ENCODE data around the gene CAMK1D. TPM values are rescaled to one million over a fixed set of nuclear protein-coding genes. Genes with fewer than 3 reads are reported as not detected.

CAMK1D gene
- total RNA-seq, 1 experiment from 2014 or later = 0.10 TPM

DNA sequence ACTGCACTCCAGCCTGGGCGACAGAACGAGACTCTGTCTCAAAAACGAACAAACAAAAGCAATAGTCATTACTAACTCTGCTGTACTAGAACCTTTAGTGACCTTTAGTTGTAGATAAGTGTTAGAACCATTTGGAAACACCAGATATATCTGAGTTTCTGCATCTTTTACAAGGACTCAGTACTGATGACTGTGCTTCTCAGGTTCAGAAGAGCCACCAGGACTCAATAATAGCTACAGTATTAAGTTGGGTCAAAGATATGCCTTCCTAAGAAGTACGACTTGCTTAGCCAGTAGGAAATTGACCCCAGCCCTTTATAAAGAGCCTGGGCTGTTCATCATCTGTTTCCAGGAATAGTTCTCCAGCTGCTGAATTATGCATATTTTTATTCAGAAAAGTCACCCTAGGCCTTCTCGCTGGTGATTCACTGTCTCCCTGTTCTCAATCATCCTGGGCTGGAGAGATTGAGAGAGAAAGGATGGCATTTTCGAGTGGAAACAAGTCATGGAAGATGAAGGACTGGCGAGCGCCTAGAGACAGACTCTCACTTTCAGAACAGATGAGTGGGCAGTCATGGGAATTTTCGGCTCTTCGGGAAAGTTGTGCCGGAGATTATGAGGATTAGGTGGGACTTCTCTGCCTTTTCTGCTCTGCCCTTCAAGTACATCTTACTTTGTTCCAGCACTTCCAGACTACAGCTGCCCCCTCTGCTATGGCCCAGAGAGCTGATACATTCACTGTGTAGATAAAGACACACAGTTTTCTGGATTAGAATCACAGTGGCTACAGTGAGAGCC lies 336.1 kb downstream of the CAMK1D start:
- no peak for DNase-seq (ENCODE audit: low spot score)
- in situ Hi-C loops (cut with HindIII; ENCODE audit: low sequenced_read_pairs) = no loop called here

DNA sequence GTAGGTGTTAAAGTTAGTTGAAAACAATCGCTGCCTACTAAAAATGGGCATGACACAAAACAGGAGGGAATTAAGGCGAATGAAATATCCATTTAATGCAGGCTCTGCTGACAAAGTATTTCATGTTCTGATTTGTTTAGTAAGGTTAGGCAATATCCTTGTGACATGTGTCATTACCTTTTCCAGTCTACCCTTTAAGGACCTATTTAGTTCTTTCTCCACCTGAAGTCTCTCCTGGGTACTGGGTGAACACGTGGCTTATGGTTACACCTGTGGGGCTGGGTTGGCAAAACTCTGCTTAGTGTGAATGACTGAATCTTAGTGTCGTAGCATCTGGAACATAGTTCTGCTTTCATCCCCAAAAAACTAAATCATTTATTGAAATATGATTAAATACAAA lies 338.6 kb downstream of the CAMK1D start:
- DNase-seq (ENCODE audit: low spot score) = no peak

DNA sequence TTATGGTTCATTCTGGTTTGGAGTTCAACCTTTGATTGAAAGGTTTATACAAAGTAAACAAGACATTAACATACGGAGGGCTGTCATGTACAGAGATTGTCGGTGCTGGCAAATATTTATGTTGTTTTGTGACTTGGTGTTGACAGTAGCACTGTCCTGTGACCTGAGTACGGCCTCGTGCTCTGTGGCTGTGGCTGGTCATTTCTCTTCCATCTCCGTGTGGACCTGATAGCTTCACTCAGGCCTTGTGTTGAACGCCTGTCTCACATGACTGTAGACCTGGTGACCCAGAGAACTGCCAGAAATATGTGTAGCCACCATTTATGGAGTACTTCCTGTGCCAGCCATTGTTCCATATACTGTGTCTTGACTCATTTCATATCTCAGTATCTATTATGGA lies 340.5 kb downstream of the CAMK1D start:
- DNase-seq (ENCODE audit: low spot score) = no peak
- in situ Hi-C loops (cut with HindIII; ENCODE audit: low sequenced_read_pairs) = no loop called here

More for the DNA sequence above, 338.6 kb downstream of the CAMK1D start:
- in situ Hi-C loops (cut with HindIII; ENCODE audit: low sequenced_read_pairs) = no loop called here

DNA sequence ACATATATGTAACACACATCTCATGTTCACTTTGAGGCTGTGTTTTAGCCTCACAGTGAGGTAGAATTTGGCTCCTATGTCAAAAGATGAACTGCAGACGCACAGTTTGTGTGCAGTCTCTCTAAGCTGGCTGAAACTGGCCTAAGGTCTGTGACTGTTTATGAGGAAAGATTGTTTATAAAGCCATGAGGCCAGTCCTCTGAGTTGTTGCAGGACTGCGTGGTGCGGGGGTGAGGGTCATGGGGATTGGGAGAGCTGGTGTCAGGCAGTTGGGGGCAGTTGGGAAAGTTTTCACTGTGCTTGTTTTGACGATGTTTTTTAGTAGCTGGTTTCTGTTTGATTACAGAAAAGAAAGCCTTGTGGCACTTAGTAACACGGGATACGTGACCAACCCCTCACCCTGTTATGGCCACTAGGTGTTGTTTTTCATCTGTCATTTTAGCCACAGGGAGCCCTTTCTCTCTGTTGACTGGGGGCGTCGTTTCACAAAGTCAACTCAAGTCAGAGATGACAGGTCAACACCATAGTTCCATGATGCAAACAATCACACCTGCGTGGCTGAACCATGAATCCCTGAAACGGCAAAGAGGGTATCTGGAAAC lies 341.3 kb downstream of the CAMK1D start:
- in situ Hi-C loops (cut with HindIII; ENCODE audit: low sequenced_read_pairs) = no loop called here
- no peak for DNase-seq (ENCODE audit: low spot score)

DNA sequence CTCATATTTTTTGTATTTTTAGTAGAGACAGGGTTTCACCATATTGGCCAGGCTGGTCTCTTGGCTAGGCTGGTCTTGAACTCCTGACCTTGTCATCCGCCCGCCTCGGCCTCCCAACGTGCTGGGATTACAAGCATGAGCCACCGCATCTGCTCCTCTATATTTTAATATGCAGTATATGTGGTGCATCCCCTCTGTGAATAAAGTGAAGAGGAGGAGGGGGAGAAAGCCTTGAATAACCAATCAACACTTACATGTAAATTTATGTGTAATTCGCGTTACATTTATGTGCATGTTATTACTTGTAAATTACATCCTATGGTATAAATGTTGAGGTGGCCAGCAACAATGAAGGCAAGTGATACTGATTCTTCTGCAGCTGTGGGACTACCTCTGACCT lies 342.2 kb downstream of the CAMK1D start:
- in situ Hi-C loops (cut with HindIII; ENCODE audit: low sequenced_read_pairs) = no loop called here
- DNase-seq (ENCODE audit: low spot score) = no peak

DNA sequence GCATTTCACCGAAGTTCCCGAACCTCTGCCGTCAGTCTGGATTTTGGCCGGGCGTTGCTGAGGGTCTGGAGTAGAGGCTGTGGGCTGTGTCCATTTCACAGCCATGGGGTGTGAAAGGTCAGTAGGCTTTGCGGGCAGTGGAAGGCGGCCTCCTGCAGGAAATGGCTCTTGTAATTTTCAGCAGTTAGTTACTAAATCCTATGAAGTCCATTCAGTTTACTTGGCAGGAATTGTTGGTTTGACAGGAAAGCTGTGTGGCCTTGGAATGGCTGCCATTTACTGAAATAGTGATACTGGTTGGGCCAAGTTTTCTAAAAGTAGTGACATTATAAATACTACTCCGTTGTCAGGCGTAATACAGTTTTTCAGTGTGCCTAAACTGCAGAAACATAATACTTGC lies 348.4 kb downstream of the CAMK1D start:
- in situ Hi-C loops (cut with HindIII; ENCODE audit: low sequenced_read_pairs) = no loop called here
- no peak for DNase-seq (ENCODE audit: low spot score)

DNA sequence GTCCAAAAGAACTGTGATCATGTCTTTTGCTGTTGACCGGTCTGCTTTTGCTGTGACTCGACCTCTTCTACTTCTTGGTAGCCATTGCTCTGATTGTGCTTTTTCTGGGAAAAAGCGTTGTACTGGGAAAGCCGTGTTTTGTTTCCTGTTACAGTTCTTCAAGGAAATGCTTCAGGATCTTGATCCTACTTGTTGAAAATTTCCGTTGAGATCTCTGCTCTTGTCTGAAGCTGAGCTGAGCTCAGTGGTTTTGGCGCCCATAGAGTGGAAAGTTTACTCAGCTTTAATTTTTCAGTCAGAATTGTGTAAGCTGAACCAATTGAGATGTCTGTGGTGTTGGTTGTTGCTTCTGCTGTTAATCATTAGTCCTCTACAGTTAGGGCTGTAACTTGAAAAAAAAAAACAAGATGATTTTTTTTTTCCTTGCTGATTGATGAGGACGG lies 349.9 kb downstream of the CAMK1D start:
- DNase-seq (ENCODE audit: low spot score) = no peak
- in situ Hi-C loops (cut with HindIII; ENCODE audit: low sequenced_read_pairs) = no loop called here

DNA sequence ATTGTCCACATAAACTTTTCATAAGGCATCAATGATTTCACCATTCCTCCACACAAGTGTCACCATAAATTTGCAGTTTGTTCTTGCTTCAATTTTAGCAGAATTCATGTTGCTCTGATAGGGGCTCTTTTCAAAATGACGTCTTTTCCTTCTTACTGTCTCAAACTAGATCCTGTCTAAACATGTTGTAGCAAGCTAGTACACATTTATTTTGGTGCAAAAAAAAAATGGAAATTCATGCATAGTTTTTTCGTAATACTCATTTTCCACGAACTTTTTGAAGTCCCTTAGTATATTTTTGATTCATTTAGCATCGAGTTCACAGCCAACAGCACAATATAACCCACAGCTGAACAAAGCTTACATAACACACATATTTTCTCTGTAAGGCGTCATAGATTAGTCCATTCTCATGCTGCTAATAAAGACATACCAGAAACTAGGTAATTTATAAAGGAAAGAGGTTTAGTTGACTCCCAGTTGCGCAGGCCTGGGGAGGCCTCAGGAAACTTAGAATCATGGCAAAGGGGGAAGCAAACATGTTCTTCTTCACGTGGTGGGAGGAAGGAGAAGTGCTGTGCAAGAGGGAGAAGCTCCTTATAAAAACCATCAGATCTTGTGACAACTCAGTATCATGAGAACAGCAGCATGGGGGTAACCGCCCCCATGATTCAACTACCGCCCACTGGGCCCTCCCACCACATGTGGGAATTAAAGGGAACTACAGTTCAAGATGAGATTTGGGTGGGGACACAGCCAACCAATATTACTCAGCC lies 350.6 kb downstream of the CAMK1D start:
- in situ Hi-C loops (cut with HindIII; ENCODE audit: low sequenced_read_pairs) = no loop called here
- DNase-seq (ENCODE audit: low spot score) = no peak

DNA sequence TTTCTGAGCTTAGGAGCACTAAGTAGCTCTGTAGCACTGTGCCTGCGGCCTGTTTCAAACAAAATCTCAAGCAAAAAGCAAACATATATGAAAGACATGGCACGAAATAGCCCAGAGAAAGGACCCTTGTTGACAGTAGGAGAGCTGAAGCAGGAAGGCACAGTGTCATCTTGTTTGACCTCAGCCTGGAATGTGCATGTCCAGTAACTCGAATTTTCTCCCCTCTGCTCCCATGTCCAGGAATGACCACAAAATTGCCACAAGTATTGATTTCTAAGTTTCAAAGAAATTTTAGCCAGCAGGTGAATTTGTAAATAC lies 351.2 kb downstream of the CAMK1D start:
- DNase-seq (ENCODE audit: low spot score) = no peak
- in situ Hi-C loops (cut with HindIII; ENCODE audit: low sequenced_read_pairs) = no loop called here

DNA sequence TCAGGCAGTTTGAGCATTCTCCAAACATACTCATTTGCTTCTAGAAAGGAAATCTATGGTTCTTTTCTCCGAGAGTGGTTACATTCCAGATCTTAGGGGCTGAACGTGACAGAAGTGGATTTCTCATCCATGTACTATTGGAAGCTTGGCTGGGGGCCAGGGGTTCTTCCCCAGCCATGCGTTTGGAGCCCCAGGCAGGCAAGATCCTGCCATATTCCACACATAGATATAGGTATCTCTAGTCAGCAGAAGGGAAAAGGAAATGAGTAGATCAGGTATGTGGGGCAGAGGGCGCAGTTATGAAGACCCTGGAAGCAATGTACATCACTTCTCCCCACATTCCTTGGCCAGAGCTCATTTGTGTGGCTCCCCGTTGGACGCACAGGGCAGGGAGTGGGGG lies 352.3 kb downstream of the CAMK1D start:
- DNase-seq (ENCODE audit: low spot score) = no peak
- in situ Hi-C loops (cut with HindIII; ENCODE audit: low sequenced_read_pairs) = no loop called here

DNA sequence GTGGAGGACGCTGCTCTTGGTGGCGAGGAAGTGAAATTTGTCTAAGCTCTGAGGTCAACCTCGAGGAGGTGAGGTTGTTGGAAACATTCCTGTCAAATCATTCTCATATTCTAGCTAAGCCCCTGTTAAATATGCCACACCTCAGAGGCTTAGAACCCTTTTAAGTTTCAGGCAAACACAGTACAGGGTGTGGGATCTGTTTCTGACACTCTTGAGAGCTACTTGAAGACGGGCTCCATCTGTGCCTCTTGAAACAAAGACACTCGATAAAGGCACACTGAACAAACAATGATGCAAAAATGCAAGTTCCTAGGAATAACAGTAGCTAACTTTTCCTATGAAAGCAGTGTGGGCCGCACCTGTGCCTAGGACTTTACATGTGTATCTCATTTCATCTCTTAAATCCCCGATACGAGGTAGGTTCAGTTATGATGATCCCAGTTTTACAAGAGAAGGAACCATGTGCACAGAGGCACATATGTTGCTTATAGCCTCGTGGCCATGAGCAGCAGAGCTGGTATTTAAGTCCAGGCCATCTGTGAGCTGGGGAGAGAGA lies 352.9 kb downstream of the CAMK1D start:
- in situ Hi-C loops (cut with HindIII; ENCODE audit: low sequenced_read_pairs) = no loop called here
- no peak for DNase-seq (ENCODE audit: low spot score)

DNA sequence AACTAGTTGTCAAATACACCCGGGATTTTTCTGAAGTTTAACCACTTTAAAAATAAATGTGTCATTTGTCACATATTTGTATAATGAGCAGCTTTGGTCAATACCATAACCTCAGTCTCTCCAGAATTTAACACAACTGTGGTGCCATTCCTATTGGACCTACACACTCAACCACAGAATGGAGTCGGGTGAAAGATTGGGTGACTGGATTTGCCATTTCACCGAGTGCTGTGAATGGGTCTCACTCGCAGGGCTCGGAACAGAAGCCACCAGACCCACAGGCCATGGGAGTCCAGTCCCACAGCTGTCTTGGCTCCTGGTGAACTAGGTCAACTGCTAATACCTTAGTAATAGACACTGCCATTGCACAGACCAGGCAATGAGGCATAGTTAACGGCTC lies 353.8 kb downstream of the CAMK1D start:
- in situ Hi-C loops (cut with HindIII; ENCODE audit: low sequenced_read_pairs) = no loop called here
- DNase-seq (ENCODE audit: low spot score) = no peak

DNA sequence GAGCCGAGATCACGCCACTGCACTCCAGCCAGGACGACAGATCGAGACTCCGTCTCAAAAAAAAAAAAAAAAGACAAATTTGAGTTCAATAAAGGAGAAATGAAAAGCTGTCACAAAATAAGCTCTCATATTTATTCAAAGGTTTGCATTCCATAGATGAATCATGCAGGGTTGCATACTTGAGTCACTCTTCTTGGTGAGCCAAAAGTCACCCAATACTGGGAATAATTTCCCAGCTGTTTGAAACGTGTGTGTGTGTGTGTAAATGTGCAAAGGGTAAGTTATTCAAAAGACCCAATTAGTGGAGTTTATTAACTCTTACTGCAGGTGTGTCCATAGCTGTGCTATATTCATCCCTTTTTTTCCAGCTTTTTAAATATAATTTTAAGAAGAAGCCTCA lies 354.5 kb downstream of the CAMK1D start:
- in situ Hi-C loops (cut with HindIII; ENCODE audit: low sequenced_read_pairs) = no loop called here
- no peak for DNase-seq (ENCODE audit: low spot score)

DNA sequence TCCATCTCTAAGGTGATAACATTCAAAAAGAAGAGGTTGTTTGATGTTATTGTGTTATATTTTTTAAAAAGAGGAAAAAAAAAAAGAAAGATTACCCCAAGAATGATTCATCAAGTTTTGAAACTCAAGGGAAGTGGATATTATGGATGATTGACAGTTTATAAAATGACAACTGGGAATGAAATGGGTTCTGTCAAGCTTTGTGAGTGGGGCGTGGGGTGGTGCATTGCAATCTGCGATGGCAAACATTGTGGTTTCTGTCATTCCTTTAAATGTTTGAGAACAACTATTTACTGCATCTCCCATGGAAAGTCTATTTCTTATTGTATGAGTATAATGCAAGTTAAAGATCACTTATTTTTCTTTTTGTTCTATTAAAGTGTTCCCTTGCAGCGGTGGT lies 355.1 kb downstream of the CAMK1D start:
- DNase-seq (ENCODE audit: low spot score) = no peak
- in situ Hi-C loops (cut with HindIII; ENCODE audit: low sequenced_read_pairs) = no loop called here

DNA sequence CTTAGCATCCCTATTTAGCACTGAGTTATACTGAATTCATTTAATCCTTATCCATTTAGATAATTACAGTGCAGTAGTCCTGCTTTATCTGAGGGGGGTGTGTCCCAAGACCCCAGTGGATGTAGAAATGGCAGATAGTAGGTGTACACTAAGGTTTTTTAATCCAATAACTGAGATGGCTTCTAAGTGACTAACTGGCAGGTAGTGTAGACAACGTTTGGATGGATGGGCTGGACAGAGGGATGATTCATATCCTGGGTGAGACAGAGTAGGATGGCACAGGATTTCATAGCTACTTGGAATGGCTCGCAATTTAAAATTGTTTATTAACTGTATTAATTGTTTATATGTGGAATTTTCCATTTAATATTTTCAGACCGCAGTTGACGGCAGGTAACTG lies 356.6 kb downstream of the CAMK1D start:
- in situ Hi-C loops (cut with HindIII; ENCODE audit: low sequenced_read_pairs) = no loop called here
- no peak for DNase-seq (ENCODE audit: low spot score)

DNA sequence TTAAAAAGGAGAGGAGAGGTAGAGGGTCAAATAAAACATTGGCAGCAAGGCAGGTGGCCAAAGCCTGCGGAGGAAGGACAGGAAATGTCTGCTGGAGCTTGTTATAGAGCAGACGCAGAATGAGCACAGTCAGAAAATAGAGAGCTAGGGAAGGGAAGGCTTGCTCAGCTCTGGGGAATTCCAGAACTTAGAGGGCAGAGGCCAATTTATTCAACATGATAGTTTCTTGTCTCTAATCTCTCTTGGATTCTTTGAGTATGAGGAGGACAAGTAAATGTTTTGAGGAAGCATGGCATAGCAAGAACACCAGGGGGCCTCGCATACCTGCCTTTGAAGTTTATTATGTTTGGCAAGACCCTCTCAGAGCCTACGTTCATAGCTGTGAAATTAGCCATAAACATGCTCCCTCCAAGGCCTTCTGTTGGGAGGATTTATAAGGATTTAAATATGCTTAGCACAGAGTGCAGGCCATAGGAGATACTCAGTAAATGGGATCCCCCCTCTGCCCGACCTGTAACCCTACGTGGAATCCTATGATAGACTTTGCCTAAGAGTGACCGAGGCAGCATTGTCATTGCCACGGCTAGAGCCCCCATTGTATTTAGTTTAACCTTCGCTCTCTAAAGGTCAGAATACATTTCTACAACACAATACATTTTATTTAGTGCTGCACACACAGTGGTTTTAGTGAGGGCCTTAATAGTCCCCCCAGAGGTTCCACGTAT lies 358.3 kb downstream of the CAMK1D start:
- peak; percentile 61 for DNase-seq (ENCODE audit: low spot score)
- in situ Hi-C loops (cut with HindIII; ENCODE audit: low sequenced_read_pairs) = no loop called here

DNA sequence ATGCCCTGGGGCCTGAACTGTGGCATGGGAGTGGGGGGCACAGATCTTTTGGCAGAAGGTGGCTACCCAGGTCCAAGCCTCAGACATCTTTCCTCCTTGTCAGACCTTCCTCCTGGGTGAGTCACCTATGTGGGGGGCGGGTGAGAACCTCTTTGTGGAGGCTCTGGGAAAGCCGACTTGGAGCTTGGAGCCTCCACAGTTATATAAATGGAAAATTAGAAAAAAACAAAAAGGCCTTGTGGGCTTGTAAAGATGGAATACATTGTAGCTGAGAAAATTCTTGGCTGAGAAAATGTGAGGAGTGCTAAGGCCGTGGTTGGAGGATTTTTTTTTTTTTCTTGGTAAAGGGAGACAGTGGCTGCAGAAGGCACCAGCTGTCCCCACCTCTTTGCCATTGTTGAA lies 359.7 kb downstream of the CAMK1D start:
- in situ Hi-C loops (cut with HindIII; ENCODE audit: low sequenced_read_pairs) = no loop called here
- no peak for DNase-seq (ENCODE audit: low spot score)

DNA sequence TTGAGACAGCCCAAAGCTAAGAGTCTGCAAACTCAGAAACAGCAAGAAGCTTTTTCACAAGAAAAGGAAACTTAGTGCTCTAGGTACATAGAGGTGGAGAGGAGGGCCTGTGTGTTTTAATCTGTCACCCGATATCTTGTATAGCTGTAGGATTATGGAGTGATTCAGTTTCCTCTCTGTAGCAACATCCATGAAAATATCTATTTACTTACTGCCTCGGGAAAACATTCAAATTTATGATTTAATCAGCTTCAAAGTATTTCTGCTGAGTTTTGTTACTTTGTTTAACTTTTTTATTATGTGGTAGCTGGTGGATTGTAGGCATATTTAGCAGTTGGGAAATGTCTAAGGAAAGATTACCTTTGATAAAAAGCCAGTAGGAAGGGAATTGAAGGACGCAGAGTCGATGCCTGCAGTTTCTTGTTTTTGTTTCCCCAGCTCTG lies 360.2 kb downstream of the CAMK1D start:
- in situ Hi-C loops (cut with HindIII; ENCODE audit: low sequenced_read_pairs) = no loop called here
- no peak for DNase-seq (ENCODE audit: low spot score)

DNA sequence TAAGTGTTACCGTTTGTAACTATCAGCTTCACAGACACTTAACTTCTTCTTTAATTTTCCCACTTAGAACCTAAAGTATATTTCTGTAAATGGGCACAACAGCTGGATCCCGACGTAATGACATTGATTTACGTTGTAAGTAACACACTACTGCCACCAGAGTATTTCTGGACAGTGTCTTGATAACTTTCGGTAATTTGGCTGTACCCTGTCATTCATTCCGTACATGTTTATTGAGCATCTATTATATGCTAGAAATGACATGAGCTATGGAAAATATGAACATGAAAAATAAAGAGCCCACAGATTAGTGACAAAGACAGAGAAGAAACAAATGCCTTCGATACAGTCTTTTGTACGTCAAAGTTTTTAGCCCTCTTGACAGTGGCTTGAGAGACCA lies 360.8 kb downstream of the CAMK1D start:
- DNase-seq (ENCODE audit: low spot score) = no peak
- in situ Hi-C loops (cut with HindIII; ENCODE audit: low sequenced_read_pairs) = no loop called here
